ENCODE measurements around the gene GHDC. TPM values are rescaled to one million over a fixed set of nuclear protein-coding genes. Genes with fewer than 3 reads are reported as not detected.

Gene GHDC
- total RNA-seq, 1 experiment from 2014 or later = 21.5 TPM

DNA sequence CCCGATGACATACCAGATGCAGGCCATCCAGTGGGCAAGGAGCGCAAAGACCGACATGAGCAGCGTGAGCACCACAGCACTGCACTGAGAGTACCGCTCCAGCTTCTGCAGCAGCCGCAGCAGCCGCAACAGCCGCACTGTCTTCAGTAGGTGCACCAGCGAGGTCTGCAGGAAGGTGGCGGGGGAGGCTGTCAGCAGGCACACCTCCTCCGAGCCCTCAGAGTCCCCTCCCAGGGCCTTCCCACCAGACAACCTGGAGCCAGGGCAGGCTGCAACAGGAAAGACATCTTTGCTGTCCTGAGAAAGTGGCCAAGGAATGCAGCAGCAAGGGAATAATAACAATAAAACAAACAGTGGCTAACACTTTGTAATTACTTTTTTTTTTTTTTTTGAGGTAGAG lies 22.5 kb downstream of the GHDC start:
- BruUV-seq (replicated peaks) = no TSS peak
- CTCF ChIA-PET = interaction anchor here (0.7 kb wide), 1 partner anchor 12 kb away, joined by 11 read pairs; no protein-coding TSS in a partner anchor

DNA sequence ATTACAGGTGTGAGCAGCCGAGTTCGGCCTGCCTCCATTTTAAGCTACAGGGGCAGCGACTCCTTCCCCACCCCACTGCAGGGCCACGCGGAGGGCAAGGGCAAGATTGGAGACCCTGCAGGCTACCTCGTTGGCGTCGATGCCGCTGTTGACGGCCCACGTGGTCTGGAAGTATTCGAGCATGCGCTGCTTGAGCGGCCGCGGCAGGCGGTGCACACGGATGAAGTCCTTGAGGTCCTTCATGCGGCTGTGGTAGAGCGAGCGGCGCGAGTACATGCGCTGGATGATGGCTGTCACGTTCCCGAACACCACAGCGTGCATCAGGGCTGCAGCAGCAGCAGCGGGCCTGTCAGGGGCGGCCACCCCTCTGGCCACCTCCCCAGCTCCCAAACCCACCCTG lies 24.9 kb downstream of the GHDC start:
- no peak for TF ChIP-seq EZH2 (IDR thresholded peaks at IDR 0.05; ENCODE audit: low read depth)
- TF ChIP-seq, protein P1, sequence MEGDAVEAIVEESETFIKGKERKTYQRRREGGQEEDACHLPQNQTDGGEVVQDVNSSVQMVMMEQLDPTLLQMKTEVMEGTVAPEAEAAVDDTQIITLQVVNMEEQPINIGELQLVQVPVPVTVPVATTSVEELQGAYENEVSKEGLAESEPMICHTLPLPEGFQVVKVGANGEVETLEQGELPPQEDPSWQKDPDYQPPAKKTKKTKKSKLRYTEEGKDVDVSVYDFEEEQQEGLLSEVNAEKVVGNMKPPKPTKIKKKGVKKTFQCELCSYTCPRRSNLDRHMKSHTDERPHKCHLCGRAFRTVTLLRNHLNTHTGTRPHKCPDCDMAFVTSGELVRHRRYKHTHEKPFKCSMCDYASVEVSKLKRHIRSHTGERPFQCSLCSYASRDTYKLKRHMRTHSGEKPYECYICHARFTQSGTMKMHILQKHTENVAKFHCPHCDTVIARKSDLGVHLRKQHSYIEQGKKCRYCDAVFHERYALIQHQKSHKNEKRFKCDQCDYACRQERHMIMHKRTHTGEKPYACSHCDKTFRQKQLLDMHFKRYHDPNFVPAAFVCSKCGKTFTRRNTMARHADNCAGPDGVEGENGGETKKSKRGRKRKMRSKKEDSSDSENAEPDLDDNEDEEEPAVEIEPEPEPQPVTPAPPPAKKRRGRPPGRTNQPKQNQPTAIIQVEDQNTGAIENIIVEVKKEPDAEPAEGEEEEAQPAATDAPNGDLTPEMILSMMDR (conservative IDR thresholded peaks at IDR 0.05) = no peak
- Histone ChIP-seq H4K20me1 (ENCODE audit: insufficient read depth) (no peaks in the 10 kb centered on the region), H2AFZ (no peak overlapping the region), H3K27me3 (ENCODE audit: insufficient read depth, low read depth) (peaks cover 37% of the 10 kb centered on the region), H3K4me3 (no peak overlapping the region), H3K9me2 (ENCODE audit: insufficient read depth) (no peaks in the 10 kb centered on the region), H3K36me3 (ENCODE audit: low read depth) (no peaks in the 10 kb centered on the region), H3K27ac (no peak overlapping the region), H3K4me2 (no peak overlapping the region), H3K4me1 (replicated peaks; ENCODE audit: insufficient read depth) (no peaks in the 10 kb centered on the region), H3F3A (ENCODE audit: insufficient read depth, low read depth) (no peaks in the 10 kb centered on the region), H3K9me3 (ENCODE audit: insufficient read depth, low read depth) (no peaks in the 10 kb centered on the region), H3K79me2 (ENCODE audit: low read depth) (no peaks in the 10 kb centered on the region)
- ChIA-PET POLR2A (ENCODE audit: unreplicated experiment) (interaction anchor here (0.6 kb wide), 1 partner anchor 150 kb away, joined by 9 read pairs; no protein-coding TSS in a partner anchor), CTCF (no interaction called here)
- intact Hi-C loops (cut with micrococcal nuclease; ENCODE audit: unreplicated experiment) = no loop called here
- no peak for DNase-seq
- BruUV-seq (replicated peaks) = no TSS peak

More for the DNA sequence above, 22.5 kb downstream of the GHDC start:
- Histone ChIP-seq H3K4me3 (no peak overlapping the region), H3K4me2 (no peak overlapping the region), H3K36me3 (ENCODE audit: low read depth) (no peaks in the 10 kb centered on the region), H3K9me2 (ENCODE audit: insufficient read depth) (no peaks in the 10 kb centered on the region), H4K20me1 (ENCODE audit: insufficient read depth) (no peaks in the 10 kb centered on the region), H3K9me3 (ENCODE audit: insufficient read depth, low read depth) (no peaks in the 10 kb centered on the region), H3K4me1 (replicated peaks; ENCODE audit: insufficient read depth) (no peaks in the 10 kb centered on the region), H2AFZ (no peak overlapping the region), H3K27me3 (ENCODE audit: insufficient read depth, low read depth) (peaks cover 54% of the 10 kb centered on the region), H3K79me2 (ENCODE audit: low read depth) (no peaks in the 10 kb centered on the region), H3F3A (ENCODE audit: insufficient read depth, low read depth) (no peaks in the 10 kb centered on the region), H3K27ac (no peak overlapping the region)
- no peak for DNase-seq
- POLR2A ChIA-PET (ENCODE audit: unreplicated experiment) = no interaction called here
- intact Hi-C loops (cut with micrococcal nuclease; ENCODE audit: unreplicated experiment) = no loop called here
- TF ChIP-seq, protein P1 (conservative IDR thresholded peaks at IDR 0.05) = no peak
- TF ChIP-seq EZH2 (IDR thresholded peaks at IDR 0.05; ENCODE audit: low read depth) = no peak

DNA sequence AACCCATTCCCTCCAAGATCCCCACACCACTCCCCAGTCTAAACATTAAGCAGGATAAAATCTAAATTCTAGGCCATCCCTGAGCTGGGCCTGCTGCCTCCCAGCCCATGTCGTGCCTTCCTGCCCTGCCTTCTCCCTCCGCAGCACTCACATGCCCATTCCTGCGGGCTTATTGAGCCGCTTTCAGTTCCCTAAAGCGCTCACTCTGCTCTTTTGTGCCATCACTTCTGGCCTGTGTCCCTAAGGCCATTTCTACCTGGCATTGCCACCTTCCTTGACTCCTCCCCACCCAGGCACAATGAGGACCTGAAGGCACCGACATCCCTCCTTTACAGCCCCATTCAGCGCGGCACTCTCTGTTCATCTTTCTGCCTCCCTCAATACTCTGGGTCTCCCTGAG lies 26.5 kb downstream of the GHDC start:
- no peak overlapping the region for H3K4me3 ChIP-seq
- H3K36me3 ChIP-seq (ENCODE audit: low read depth) = no peaks in the 10 kb centered on the region
- no peaks in the 10 kb centered on the region for H3F3A ChIP-seq (ENCODE audit: insufficient read depth, low read depth)
- ChIA-PET CTCF (interaction anchor here (0.5 kb wide), 1 partner anchor 426 kb away, joined by 10 read pairs; no protein-coding TSS in a partner anchor), POLR2A (ENCODE audit: unreplicated experiment) (no interaction called here)
- no peak overlapping the region for H2AFZ ChIP-seq
- H3K27ac ChIP-seq = no peak overlapping the region
- H3K27me3 ChIP-seq (ENCODE audit: insufficient read depth, low read depth) = peaks cover 23% of the 10 kb centered on the region
- no peaks in the 10 kb centered on the region for H3K79me2 ChIP-seq (ENCODE audit: low read depth)
- H3K4me1 ChIP-seq (replicated peaks; ENCODE audit: insufficient read depth) = no peaks in the 10 kb centered on the region
- H3K9me2 ChIP-seq (ENCODE audit: insufficient read depth) = no peaks in the 10 kb centered on the region
- no peak for DNase-seq
- intact Hi-C loops (cut with micrococcal nuclease; ENCODE audit: unreplicated experiment) = no loop called here
- BruUV-seq (replicated peaks) = no TSS peak
- H3K4me2 ChIP-seq = no peak overlapping the region
- H4K20me1 ChIP-seq (ENCODE audit: insufficient read depth) = no peaks in the 10 kb centered on the region
- no peaks in the 10 kb centered on the region for H3K9me3 ChIP-seq (ENCODE audit: insufficient read depth, low read depth)
- TF ChIP-seq EZH2 (IDR thresholded peaks at IDR 0.05; ENCODE audit: low read depth) = no peak
- TF ChIP-seq, protein P1 (conservative IDR thresholded peaks at IDR 0.05) = no peak
